HCT116 (cell line): ENCODE measurements around the gene TNFSF13. TPM values are rescaled to one million over a fixed set of nuclear protein-coding genes. Genes with fewer than 3 reads are reported as not detected.

Source experiments
- ATAC-seq: fragments of 200-7000 bp; cut with Tn5 transposase; 2 replicates; pipeline ENCODE4 v1.9.1; 2020; ENCODE audit warnings: mild to moderate bottlenecking, moderate library complexity
- BruUV-seq: library from RNA; stranded (reverse); fragments of 400-500 nt; replicated peaks from 2 replicates; lab custom pipeline; 2021; lab: Mats Ljungman, UMichigan
- CTCF ChIA-PET: fragments of 300-600 bp; sonication (Branson Sonifier 250); formaldehyde crosslinking; loops from one replicate; lab custom pipeline; 2021; ENCODE audit warnings: antibody characterized with exemption; lab: Charles Lee
- POLR2A ChIA-PET: fragments of 300-600, 350-600 bp; sonication (Branson Sonifier 250); formaldehyde crosslinking; loops from one replicate; lab custom pipeline; 2021; ENCODE audit warnings: antibody characterized with exemption; lab: Charles Lee
- RAD21 ChIA-PET, 2 experiments: fragments of 300-600 bp; sonication (Branson Sonifier 250); formaldehyde crosslinking; loops; one replicate each; lab custom pipeline; 2023; ENCODE audit warnings: low total read pairs in 2 of 2; ENCODE audit not compliant: uncharacterized antibody in 2 of 2, unreplicated experiment in 2 of 2, low non-redundant PET in 1 of 2; lab: Charles Lee
- DNase-seq: peaks from one replicate; pipeline ENCODE4 v3.0.0-alpha.2; 2010; ENCODE audit warnings: low read depth, low spot score
- H2AFZ ChIP-seq: fragments of 200-600 bp; shearing (Covaris generic), sonication (generic); 2 replicates; pipeline ENCODE4 v1.6.1; 2017; ENCODE audit warnings: low read depth, mixed run types, mixed read lengths, antibody characterized with exemption, low read length; ENCODE audit not compliant: poor library complexity, severe bottlenecking
- H3K27ac ChIP-seq: 2 replicates; pipeline ENCODE4 v1.5.1; 2012; ENCODE audit warnings: low read depth, low read length
- H3K27me3 ChIP-seq: fragments of 200-600 bp; sonication (generic); 2 replicates; pipeline ENCODE4 v1.6.1; 2016; ENCODE audit warnings: mixed run types, low read length, mixed read lengths; ENCODE audit not compliant: insufficient read depth
- H3K36me3 ChIP-seq, 2 experiments: fragments of 200-500 bp in 1 of 2; fragments of 200-600 bp in 1 of 2; sonication (Bioruptor generic) in 1 of 2; sonication (generic) in 1 of 2; 2 replicates each; pipeline versions ENCODE4 v1.5.1 to v1.6.1; 2014 to 2016; ENCODE audit warnings: low read length in 2 of 2, inconsistent platforms in 1 of 2, mixed read lengths in 1 of 2, mixed run types in 1 of 2; ENCODE audit not compliant: insufficient read depth in 2 of 2, control insufficient read depth in 1 of 2
- H3K4me1 ChIP-seq, 2 experiments: fragments of 200-600 bp in 1 of 2; sonication (generic) in 1 of 2; 2 replicates each; pipeline versions ENCODE4 v1.5.1 to v1.6.1; 2012 to 2017; ENCODE audit warnings: low read length in 2 of 2, inconsistent platforms in 1 of 2, mild to moderate bottlenecking in 1 of 2, mixed read lengths in 1 of 2, mixed run types in 1 of 2, moderate library complexity in 1 of 2; ENCODE audit not compliant: insufficient read depth in 2 of 2, control insufficient read depth in 1 of 2
- H3K4me2 ChIP-seq: fragments of 200-600 bp; sonication (generic); 2 replicates; pipeline ENCODE4 v1.6.1; 2017; ENCODE audit warnings: mixed run types, low read length, mixed read lengths
- H3K4me3 ChIP-seq, 2 experiments: fragments of 200-600 bp in 1 of 2; sonication (generic) in 1 of 2; replicated peaks in 1 of 2; 2 replicates each; pipeline ENCODE4 v1.5.1; 2011 to 2016; ENCODE audit warnings: low read length in 2 of 2, control low read depth in 1 of 2, low read depth in 1 of 2, mild to moderate bottlenecking in 1 of 2, mixed read lengths in 1 of 2, mixed run types in 1 of 2
- H3K79me2 ChIP-seq: fragments of 200-600 bp; sonication (generic); 2 replicates; pipeline ENCODE4 v1.6.1; 2017; ENCODE audit warnings: mild to moderate bottlenecking, mixed run types, low read length, moderate library complexity, mixed read lengths; ENCODE audit not compliant: insufficient read depth
- H3K9ac ChIP-seq: fragments of 200-600 bp; sonication (generic); 2 replicates; pipeline ENCODE4 v1.6.1; 2016; ENCODE audit warnings: low read length, mixed read lengths
- H3K9me2 ChIP-seq: fragments of 200-600 bp; sonication (generic), shearing (Covaris generic); 2 replicates; pipeline ENCODE4 v1.6.1; 2017; ENCODE audit warnings: mixed run types, mild to moderate bottlenecking, moderate library complexity; ENCODE audit not compliant: insufficient read depth
- H3K9me3 ChIP-seq, 2 experiments: fragments of 200-500 bp in 1 of 2; fragments of 200-600 bp in 1 of 2; sonication (Bioruptor generic) in 1 of 2; sonication (generic) in 1 of 2; 2 replicates each; pipeline ENCODE4 v1.6.1; 2014 to 2017; ENCODE audit warnings: low read length in 2 of 2, mixed read lengths in 2 of 2, inconsistent platforms in 1 of 2, low read depth in 1 of 2, mild to moderate bottlenecking in 1 of 2, mixed run types in 1 of 2, moderate library complexity in 1 of 2; ENCODE audit not compliant: control insufficient read depth in 1 of 2, insufficient read depth in 1 of 2
- H4K20me1 ChIP-seq: fragments of 200-600 bp; sonication (generic), shearing (Covaris generic); 2 replicates; pipeline ENCODE4 v1.6.1; 2017; ENCODE audit warnings: mixed run types, mild to moderate bottlenecking, moderate library complexity; ENCODE audit not compliant: insufficient read depth
- ELF1 ChIP-seq: IDR thresholded peaks from 2 replicates; pipeline ENCODE4 v1.6.1; 2012; ENCODE audit warnings: low read depth, borderline replicate concordance
- EZH2phosphoT487 ChIP-seq: fragments of 200-600 bp; IDR thresholded peaks from 2 replicates; pipeline ENCODE4 v1.6.1; 2018; ENCODE audit warnings: antibody characterized with exemption, borderline replicate concordance
- JUND ChIP-seq: IDR thresholded peaks from 2 replicates; pipeline ENCODE4 v1.6.1; 2012
- POLR2A ChIP-seq: IDR thresholded peaks from 2 replicates; pipeline ENCODE4 v1.7.0; 2011; ENCODE audit warnings: borderline replicate concordance; ENCODE audit not compliant: insufficient read depth, insufficient read length; ENCODE audit errors: extremely low read depth
- POLR2AphosphoS5 ChIP-seq: IDR thresholded peaks from 2 replicates; pipeline ENCODE4 v1.6.1; 2011; ENCODE audit warnings: mild to moderate bottlenecking, low read depth, low read length, moderate library complexity
- REST ChIP-seq: IDR thresholded peaks from 2 replicates; pipeline ENCODE4 v1.6.1; 2012; ENCODE audit warnings: low read depth
- SIN3A ChIP-seq: IDR thresholded peaks from 2 replicates; pipeline ENCODE4 v1.6.1; 2012; ENCODE audit warnings: low read depth
- YY1 ChIP-seq: IDR thresholded peaks from 2 replicates; pipeline ENCODE4 v1.6.1; 2011; ENCODE audit warnings: low read length, low read depth, moderate library complexity, mild to moderate bottlenecking; ENCODE audit not compliant: insufficient replicate concordance; ENCODE audit errors: extremely low read depth
- ZFX ChIP-seq: fragments of 450-650 bp; IDR thresholded peaks from 2 replicates; pipeline ENCODE4 v1.6.1; 2017
- intact Hi-C: fragments of 100-400 bp; cut with micrococcal nuclease; formaldehyde crosslinking; loops from 2 replicates; pipeline ENCODE4 v1.10.0; 2022
- total RNA-seq: library from RNA; stranded (reverse); gene quantifications from one replicate; pipeline ENCODE4 v1.2.1, GENCODE V29; 2021; ENCODE audit not compliant: unreplicated experiment

The TNFSF13 gene
- total RNA-seq, 1 experiment from 2014 or later, result 0.71 TPM

- no peak overlapping the region for H3K27ac ChIP-seq
- no peak overlapping the region for H3K4me3 ChIP-seq
- H2AFZ ChIP-seq, result no peak overlapping the region
- peaks cover 55 to 57% of the 10 kb centered on the region in 2 experiments; a peak in 3 of 4 replicates for H3K36me3 ChIP-seq
- H4K20me1 ChIP-seq, result no peaks in the 10 kb centered on the region
- DNase-seq (no peak), ATAC-seq (no peak)
- ChIA-PET RAD21 (no interaction called here), POLR2A (no interaction called here), CTCF (no interaction called here)
- TF ChIP-seq POLR2AphosphoS5 (no peak), REST (no peak), ELF1 (no peak), EZH2phosphoT487 (no peak), YY1 (no peak), SIN3A (no peak), ZFX (no peak), POLR2A (no peak), JUND (no peak)
- no peaks in the 10 kb centered on the region for H3K79me2 ChIP-seq
- H3K9me2 ChIP-seq, result no peaks in the 10 kb centered on the region
- no peak overlapping the region for H3K4me2 ChIP-seq
- BruUV-seq, result no TSS peak
- no peaks in the 10 kb centered on the region for H3K9me3 ChIP-seq
- peaks cover 0 to 14% of the 10 kb centered on the region in 2 experiments; a peak in 2 of 4 replicates for H3K4me1 ChIP-seq
- no peak overlapping the region for H3K9ac ChIP-seq
- intact Hi-C loops, result no loop called here
- H3K27me3 ChIP-seq, result no peaks in the 10 kb centered on the region
Measured at GRCh38 chr17:7592422-7593021, 34.0 kb downstream of the TNFSF13 start.
